CD4-positive, alpha-beta T cell treated with Interleukin-17A for 1 hour (primary cell): Measurements from ENCODE around the gene TINCR.
"Not testable (repeated sequence)": the region's sequence is repeated elsewhere in the genome, so short reads cannot be mapped to it uniquely, and the experiment has no call there.

Experiments used
- DNase-seq: peaks from one replicate; pipeline ENCODE4 v3.0.0-alpha.2; 2020

Gene TINCR

DNA sequence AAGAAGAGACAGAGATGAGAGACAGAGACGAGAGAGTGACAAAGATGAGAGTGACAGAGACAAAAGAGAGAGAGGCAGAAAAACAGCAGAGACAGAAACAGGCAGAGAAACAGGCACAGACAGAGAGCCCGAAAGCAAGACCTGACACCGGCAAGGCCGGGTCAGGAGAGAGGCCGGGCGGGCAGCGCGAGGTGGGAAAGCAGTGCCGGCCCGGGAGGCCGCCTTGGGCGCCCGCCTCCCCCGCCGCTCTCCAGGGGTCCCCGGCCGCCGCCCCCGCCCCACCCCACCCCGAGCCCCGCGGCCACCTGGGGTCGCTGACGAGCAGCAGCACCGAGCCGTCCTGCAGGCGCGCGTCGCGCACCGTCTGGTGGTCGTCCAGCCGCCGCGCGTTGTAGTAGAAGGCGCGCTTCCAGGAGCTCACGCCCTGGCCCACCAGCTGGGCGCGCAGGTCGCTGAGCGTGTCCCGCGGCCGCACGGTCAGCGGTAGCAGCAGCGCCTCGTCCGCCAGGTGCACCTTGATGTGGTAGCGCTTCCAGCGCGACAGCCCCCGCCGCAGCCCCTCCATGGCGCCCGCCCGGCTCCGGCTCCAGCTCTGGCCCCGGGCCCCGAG lies at the start of gene TINCR:
Gene TINCR, minus strand, starts transcription at position 594 of the 610 bp plus-strand sequence.
- DNase-seq = no peak

DNA sequence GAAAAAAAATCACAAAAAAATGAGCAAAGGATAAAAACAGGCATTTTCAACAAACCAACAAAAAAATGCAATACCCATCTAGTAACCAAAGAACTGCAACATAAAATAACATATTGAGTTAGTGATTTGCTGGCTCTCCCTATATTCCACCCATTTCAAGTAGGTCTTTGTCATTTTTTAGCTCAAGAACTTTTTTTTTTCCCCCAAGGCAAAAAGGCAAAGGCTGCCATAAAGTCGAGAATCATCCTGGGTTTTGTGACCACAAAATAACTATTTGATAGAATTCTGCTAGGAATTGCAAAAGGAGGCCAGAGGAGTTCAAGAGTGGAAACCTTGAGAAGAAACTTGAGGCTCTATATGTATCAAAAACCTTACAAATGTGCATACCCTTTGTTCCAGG lies 49.3 kb upstream of the TINCR start:
- DNase-seq = no peak

DNA sequence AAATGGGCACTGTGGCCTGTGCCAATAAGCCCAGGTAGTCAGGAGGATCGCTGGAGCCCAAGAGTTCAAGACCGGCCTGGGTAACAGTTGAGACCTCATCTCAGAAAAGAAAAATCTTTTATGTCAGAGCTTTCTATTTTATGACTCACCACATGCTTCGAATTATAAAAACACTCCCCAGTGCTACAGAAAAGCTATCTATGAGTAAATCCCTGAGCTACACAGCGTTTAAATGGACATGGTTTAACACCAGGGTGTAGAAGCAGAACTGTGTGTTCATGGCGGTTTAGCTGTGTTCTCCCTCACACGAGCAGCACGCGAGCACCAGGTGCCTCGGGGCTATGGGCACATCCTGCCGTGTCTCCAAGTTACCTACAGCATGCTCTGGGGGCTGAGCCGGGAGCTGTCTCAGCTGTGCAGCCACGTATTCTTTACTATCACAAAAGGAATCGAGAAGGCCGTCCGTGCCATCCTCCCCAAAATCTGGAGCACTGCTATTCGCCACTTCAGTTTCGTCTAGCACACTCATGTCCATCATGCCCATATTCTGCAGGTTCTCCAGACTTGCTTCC lies 48.1 kb upstream of the TINCR start:
- no peak for DNase-seq

DNA sequence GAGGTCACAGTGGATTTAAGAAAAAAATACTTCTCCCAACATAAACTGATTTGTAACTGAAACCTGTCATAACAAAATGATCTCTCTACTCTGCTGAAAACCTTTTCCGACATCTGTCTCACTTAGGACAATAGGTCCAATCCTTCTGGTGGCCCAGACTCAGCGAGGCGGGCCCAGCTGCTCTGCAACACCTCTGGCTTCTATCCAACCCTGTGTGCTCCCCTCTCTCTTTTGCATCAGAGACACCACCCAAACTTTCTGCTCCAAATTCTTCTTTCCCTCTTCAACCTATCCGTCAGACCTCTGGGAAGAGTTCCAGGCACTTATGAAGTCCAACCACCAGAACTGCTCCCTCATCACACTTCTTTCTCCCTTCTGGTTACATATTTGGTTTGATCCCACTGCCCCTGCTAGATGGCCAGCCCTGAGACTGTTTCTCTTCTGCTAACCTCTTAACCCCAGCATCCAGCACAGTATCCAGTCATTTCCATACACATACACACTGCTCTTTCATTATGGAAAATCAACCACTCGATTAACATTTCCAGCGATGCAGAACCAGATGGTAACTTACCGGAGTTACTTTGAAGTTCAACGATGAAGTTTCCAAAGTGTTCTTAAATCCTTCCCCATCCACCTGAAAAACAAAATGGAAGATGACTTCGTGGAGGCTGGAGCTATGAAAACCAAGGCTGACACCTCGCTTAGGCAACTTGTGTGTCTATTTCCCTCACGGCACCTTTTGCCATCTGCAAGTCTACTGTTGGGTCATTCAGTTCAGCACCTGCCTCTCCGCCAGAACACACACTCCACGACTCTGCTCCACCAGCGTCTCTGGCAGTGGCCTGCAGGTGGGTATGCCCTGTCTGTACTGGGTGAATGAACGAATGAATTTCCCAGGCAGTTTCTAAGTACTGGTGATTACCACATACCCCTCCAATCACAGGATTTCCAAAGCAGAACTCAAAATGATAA lies 45.4 kb upstream of the TINCR start:
- no peak for DNase-seq

DNA sequence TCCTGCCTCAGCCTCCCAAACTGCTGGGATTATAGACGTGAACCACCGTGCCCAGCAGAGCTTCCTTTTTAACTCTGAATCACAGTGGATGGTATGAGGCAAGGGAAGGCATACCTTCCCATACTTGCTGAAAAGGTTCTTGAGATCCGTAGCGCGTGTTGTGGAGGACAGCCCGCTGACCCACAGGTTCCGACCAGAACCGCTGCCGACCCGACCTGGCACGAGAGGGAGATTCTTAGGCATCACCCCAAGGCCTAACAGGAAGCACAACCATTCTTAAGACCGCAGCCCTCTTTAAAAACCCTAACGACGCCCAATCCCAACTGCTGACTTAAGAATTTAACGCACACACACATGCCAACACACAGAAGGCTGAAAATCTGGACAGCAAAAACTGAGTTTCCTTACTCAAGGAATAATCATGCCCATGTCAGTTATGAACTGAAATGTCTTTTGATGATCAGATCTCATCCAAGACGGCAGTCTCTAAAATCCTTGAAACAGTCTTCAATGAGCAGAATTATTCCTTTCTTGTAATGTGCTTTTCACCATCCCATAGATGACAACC lies 42.2 kb upstream of the TINCR start:
- DNase-seq = no peak

DNA sequence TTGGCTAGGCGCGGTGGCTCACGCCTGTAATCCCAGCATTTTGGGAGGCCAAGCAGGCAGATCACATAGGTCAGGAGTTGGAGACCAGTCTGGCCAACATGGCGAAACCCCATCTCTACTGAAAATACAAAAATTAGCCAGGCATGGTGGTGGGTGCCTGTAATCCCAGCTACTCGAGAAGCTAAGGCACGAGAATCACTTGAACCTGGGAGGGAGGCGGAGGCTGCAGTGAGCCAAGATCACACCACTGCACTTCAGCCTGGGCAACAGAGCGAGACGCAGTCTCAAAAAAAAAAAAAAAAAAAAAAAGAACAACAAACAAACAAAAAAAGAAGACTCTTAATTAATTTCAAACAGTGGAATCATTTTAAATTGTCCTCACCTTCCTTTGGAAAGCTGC lies 41.0 kb upstream of the TINCR start:
- not testable (repeated sequence) for DNase-seq

DNA sequence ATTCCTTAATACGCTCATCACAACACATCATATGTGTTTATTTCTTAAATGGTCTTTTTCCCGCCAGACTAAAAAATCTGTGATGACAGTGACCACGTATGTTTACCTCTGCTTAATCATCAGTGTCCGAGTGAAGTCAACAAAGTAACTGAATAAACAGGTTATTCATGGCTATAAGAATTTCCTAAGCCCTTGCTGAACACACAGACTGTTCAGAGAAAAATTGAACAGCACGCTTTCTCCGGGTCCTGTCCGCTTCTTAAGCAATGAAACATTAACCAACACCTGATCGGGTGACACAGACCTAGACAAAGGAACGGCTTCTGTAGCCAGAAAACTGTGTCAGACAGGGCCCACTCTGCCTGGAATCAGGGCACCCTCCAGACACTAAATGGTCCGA lies 40.5 kb upstream of the TINCR start:
- DNase-seq = no peak

DNA sequence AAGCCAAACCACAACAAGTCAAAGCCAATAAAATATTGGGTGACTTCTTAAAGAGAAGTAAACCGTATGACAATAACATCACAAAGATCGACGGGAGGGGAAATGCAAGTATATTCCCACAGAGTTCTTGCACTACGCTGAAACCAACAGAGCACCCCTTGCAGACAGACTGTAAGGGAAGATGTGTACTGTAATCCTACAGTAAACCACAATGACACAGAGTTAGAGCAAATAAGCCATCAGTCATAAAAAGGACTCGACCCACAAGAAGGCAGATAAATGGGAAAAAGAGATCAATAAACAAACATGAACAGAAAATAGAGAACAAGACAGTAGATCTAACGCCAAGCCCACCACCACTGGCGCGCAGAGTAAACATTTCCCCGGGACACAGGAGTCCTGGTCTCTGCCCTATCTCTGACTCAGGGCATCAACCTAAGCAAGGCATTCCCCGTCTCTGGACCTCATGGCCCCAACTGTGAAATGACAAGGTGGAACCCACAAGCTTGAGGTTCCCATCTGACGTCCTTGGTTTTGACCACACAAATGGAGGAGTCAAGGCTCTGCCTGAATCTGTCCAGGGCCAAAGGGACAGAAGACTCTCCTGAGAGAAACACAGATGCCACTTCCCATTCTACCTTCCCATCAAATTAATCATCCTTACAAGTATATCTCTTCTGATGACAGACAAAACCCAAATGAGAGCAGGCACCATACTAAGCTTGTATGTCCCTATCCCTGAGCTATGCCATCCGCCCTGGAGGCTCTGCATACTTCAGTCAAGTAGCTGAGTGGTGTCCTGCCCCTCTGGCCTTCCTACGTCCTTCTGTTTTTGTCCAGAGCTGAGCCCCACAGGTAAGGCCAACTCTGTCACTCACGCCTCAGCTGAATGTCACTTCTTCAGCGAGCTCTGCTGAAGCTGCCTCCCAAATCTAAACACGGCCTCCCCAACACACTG lies 39.8 kb upstream of the TINCR start:
- no peak for DNase-seq

DNA sequence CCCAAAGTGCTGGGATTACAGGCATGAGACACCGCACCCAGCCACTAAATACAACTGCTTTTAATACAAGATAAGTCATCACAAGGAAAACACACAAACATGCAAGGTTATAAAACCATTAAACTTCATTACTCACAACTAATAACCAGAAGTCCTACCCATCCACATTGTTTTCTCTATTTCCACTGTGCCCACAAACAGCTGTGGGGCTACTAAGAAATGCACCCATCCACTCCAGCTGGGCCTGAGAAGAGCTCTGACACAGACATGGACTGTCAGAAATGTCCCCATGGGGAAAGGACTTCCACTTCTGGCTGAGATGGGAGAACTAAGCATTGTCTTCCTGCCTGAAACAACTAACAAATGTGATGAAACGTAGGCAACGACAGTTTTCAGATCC lies 37.6 kb upstream of the TINCR start:
- DNase-seq = no peak

DNA sequence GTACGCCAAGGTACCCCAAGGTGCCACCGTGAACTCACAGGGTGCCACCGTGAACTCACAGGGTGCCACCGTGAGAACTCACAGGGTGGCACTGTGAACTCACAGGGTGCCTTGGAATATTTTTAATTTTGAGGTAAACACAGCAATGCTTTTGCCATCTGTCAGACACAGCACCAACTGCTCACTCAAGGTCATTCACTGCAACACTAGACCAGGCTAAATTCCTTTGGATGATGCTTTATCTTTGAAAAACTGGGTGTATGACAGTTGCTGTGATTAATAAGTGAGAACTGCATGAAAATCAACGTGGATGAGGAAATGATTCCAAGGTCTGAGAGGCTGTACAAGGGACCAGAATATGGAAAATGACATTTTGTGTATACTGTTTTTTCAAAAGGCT lies 35.9 kb upstream of the TINCR start:
- no peak for DNase-seq

DNA sequence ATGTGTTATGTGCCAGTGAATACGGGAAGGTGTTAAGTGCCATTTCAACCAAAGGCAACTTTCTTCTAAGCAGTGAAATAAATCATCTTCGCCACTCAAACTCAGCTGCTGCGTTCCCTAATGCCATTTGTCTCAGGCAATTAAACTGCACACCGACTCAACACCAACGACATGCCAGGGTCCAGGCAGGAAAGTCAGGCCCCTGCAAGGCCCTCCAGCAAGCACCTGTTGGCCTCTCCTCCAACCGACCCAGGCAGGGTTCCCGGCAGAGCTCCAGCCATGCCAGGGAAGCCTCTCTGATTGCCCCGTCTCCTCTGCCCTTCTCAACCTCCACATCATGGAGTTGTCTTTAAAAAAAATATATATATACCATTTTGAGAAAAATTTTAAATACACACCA lies 33.0 kb upstream of the TINCR start:
- DNase-seq = no peak

DNA sequence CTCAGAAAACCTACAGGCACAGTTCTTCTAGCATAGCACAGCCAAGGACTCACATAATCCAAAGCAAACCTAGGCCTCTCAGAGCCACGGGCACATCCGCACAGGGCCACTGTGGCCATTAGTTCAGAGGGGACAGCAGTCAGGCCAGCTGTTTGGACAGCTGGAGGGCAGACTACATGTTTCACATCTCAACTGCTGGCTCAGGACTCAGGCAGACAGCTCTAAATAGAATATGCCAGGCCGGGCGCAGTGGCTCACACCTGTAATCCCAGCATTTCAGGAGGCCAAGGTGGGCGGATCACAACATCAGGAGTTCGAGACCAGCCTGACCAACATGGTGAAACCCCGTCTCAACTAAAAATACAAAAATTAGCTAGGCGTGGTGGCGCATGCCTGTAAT lies 28.0 kb upstream of the TINCR start:
- no peak for DNase-seq

DNA sequence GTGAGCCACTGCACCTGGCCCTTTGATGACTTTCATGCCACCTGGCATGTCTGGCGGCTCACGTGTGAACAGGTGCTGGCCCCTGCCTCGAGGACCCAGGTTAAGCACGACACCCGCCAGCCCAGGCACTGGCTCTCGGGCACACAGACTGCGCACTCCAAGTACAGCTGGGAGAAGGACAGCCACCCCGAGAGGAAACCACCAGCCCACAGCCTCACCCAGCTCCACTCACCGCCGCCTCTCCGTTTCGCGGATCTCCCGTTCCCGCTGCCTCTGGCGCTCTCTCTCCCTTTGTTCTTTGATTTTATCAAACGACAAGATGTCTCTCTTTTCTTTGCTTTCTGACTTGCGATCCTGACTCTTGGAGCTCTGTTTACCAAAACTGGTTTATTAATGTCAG lies 27.4 kb upstream of the TINCR start:
- DNase-seq = no peak

DNA sequence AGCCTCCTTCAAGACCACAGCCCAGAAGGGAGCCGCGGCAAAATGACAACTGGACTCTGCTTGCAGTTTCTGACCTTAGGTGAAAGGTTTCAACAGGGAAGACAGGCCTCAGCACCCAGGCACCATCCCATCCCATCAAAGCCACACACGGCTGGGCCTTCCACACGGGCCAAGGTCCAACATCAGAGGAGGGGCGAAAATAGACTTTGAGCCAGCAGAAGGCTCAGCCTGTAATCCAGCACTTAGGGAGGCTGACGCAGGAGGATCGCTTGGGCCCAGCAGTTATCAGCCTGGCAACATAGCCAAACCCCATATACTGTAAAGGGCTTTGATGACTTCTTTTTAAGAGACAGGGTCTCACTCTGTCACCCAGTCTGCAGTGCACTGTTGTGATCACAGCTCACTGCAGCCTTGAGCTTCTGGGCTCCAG lies 26.8 kb upstream of the TINCR start:
- DNase-seq = no peak

DNA sequence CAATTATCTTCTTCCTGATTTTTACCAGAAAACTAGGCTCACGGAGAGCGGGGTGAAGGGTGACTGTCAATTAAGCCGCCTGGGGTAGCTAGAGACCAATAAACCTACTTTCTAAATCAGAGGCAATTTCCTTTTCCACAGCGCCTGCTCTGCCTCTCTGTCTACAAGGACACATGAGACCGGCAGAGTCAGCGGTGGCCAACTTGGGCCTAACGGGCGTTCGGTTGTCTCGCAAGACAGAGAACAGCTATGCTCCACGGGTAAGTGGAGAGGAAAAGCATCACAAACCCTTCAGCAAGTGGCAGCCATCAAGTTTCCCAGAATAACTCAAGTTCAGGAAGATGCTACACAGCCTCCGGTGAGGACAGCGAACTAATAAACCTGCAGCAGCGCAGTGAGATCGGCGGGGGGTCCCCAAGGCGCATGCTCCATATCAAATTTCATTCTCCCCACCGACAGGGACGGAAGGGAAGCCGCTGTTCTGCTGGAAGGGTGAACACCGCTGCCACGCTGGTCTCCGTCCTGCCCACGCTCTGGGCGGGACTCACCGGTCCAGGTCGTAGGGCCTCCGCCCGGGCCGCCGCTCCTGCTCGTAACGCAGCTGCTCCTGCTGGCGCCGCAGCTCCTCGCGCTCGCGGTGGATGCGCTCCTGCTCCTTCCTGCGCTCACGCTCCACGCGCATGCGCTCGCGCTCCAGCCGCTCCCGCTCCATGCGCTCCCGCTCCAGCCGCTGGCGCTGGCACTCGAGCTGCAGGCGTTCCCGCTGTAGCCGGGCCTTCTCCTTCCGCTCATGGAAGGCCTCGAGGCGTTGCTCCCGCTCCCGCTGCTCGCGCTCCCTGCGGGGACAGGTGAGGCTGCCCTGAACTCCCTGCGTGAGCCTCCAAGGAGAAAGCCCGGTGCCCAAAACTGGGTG lies 25.8 kb upstream of the TINCR start:
- DNase-seq = no peak

DNA sequence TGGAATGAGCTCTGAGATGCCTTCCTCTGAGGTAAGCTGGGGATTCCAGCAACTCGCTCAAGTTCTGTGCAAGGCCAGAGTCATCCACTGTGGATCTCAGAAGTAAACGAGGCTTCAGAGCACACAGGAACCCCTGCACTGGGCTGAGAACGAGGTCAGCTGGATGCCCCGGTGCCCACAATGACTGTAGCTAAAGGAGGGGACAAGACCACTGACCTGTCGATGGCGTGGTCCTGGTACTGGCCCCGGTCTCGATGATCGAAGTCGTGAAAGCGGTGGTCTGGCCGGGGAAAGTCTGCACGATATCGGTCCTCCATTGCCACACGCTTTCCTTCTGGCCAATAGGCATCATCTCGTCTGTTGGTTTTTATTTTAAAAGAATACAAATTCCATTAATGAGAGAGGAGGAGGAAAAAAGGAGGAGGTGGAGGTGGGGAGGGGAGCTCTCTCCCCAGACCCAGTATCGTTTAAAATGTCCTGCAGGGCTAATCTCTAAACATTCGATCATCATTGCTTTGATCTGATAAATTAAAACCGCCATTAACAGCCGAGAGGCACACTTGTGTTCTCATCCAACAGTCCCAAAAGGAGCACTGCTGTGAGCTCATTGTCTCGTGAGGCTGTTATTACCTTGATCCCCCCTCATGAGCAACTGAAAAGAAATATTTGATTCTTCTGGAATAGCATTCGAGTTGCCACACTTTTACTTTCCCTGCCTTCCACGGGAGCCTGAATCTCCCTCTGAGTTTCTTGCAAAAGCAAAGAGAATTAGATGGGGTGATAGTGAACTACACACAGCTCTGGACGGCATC lies 25.0 kb upstream of the TINCR start:
- no peak for DNase-seq

DNA sequence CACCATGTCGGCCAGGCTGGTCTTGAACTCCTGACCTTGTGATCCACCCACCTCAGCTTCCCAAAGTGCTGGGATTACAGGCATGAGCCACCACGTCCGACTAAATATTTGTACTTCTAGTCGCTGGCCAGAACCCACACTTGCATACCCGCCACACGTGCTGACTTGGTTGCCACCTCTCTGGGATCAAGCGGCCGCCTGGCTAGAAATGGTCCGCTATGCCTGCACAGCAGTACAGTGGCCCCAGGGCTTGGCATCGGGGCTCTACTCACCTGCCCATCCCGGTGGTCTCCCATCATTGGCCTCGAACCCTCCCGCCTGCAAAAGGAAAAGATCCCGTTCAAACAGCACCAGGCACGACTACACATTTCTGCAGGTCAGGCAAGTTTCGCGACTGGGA lies 23.7 kb upstream of the TINCR start:
- DNase-seq = no peak

DNA sequence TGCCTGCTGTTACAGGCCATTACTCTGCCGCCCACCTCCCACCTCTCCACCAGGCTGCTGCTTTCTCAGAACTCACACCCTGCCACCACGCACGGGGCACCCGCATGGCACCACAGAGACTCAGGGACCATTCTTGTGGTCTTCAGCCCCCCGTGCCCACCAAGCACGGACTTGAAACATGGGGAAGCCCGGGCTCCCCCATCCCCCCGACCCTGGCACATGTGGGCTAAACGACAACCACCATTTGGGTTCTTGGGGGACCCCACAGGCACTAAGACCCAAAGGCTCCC lies 23.1 kb upstream of the TINCR start:
- DNase-seq = no peak

DNA sequence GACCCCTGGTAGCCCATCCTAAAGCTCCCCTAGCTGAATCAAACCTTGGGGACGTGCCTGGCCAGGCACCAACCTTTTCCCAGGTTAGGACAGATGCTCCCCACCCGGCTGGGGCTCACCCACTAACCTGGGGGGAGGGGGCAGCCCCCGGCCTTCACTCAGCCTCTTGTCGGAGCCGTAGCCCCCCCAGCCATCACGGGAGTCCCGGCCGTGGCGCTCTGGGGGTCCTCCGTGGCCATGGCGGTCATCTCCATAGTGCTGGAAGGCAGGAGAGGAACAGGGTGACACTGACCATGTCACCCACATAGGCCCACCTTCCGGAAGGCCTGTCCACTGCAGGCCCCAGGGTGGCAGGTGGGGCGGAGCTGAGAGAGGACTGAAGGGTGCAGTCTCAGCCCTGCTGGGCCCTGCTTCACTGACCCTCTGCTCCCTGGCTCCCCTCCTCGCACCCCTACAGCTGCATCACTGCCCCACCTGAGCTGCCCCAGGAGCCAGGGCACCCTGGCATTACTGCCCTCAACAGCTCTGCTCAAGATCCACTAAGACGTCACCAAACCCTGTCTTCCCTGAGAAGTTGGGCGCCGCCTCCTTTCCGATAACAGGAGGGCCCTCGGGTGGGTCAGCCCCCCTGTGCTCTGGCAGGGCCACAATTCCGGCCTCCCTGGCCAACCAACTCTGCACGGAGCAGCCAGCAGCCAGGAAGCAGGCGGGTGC lies 22.6 kb upstream of the TINCR start:
- DNase-seq = no peak
